HG02870 (cell line): ENCODE data around the gene WFDC10B.
"Not testable (repeated sequence)": the region's sequence is repeated elsewhere in the genome, so short reads cannot be mapped to it uniquely, and the experiment has no call there.

Experiments
- ATAC-seq: cut with Tn5 transposase; IDR thresholded peaks from one replicate; pipeline ENCODE4 v1.9.1; 2021; ENCODE audit warnings: mild to moderate bottlenecking, moderate library complexity; ENCODE audit not compliant: unreplicated experiment

Gene WFDC10B

GRCh38 chr20:45649312-45649863, 55.4 kb downstream of the WFDC10B start:
- ATAC-seq: no peak

GRCh38 chr20:45647441-45648050, 57.3 kb downstream of the WFDC10B start:
- no peak for ATAC-seq

- ATAC-seq: no peak
These were observed 57.9 kb downstream of the WFDC10B start for GRCh38 chr20:45646875-45647274.

- ATAC-seq: not testable (repeated sequence)
These were observed 59.0 kb downstream of the WFDC10B start for GRCh38 chr20:45645869-45646268.

GRCh38 chr20:45641076-45641475, 63.7 kb downstream of the WFDC10B start:
- not testable (repeated sequence) for ATAC-seq

- ATAC-seq: no peak
These were observed 65.1 kb downstream of the WFDC10B start for GRCh38 chr20:45639687-45640086.

GRCh38 chr20:45636513-45636912, 68.3 kb downstream of the WFDC10B start:
- ATAC-seq: no peak
